ENCODE data around the gene TMEM236.

The TMEM236 gene

DNA sequence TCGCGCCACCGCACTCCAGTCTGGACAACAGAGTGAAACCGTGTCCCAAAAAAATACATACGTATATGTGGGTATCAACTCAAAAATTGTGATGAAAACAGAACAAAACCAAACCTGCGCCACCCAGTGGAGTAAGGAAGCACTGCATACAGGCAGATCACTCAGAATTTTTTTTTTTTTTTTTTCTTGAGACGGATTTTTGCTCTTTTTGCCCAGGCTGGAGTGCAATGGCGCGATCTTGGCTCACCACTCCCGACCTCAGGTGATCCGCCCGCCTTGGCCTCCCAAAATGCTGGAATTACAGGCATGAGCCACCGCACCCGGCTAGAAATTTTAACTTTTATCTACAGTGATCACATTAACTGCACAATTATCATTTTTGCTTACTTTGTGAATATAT, 9.1 kb upstream of the TMEM236 start:
- DNase-seq (ENCODE audit: low spot score): peak; percentile 61

- no peak for DNase-seq (ENCODE audit: low spot score)
Measured at GRCh38 chr10:17743437-17743836, 8.6 kb upstream of the TMEM236 start.

- DNase-seq (ENCODE audit: low spot score): no peak
Measured at GRCh38 chr10:17744341-17744861, 7.6 kb upstream of the TMEM236 start.

DNA sequence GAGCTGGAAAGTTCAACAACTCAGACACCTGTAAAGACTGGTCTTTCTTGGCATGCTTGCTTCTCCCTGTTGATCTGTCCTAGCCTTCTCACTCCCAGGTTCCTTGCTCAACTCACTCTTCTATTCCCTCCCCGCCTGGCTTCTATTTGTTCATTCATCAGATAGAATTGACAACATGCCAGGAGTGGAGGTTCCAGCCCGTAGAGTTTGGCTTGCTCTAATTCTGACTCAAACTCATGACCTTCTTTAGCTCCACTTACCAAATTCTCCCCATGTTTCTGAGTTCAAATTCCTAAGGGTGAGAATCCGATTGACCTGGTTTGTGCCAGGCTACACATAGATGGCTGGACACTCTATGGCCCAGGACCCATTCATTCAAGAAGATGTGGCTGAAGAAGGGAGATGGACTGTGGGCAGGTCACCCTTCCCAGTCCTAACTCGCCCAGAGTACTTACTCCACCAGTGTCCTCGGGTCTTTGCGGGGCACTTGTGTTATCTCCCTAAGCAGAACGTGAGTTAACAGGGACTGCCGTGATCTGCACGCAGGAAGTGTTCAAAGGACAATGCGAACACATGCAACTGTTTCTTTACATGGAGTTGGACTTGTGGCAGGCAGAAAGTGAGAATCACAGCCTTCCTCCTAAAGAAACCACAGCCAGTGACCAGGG, 4.0 kb upstream of the TMEM236 start:
- no peak for DNase-seq (ENCODE audit: low spot score)

DNA sequence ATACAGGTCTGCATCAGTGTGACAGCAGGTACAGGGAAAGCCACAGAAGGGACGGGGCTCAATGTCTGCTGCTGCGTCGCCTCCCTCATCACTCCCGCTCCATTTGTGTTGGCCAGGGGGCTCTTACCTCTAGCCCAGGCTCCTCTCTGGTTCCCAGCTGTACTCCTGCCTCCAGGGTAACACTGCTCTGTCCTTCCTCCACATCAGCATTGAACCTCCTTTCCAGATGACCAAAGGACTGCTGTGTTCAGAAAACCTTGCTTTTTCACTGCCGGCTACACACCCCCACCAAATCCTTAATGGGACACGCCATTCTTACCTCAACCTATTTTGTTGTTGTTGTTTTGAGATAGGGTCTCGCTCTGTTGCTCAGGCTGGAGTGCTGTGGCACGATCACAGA, 2.1 kb upstream of the TMEM236 start:
- no peak for DNase-seq (ENCODE audit: low spot score)

DNA sequence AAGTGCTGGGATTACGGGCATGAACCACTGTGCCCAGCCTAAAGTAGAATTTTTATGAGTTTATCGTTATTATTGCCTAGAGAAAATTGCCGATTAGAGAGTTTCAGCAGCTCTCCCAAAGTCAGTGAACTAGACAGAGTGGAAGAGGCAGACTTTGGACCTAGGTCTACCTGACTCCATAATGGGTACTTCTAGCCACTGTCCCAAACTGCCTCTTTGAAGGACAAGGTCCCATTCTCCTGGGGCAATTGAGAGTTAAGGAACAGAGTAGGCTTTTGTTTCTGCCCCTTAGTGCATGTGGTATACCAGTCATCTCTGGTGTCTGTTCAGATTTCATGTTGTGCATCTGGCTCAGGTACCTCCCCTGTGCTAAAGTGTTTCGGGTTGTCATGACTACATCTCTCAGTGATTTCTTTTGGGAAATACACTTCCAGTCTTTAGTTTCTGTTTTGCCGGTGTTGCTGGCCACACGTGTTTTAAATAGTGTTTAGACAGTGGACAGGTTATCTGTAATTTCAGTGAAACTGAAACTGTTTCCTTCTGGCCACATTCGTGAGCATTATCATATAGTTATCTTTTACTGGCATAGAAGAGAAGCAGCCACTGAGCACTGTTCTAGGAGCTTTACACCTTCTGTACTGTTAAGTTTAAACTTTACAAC, 4.7 kb downstream of the TMEM236 start:
- DNase-seq (ENCODE audit: low spot score): no peak

DNA sequence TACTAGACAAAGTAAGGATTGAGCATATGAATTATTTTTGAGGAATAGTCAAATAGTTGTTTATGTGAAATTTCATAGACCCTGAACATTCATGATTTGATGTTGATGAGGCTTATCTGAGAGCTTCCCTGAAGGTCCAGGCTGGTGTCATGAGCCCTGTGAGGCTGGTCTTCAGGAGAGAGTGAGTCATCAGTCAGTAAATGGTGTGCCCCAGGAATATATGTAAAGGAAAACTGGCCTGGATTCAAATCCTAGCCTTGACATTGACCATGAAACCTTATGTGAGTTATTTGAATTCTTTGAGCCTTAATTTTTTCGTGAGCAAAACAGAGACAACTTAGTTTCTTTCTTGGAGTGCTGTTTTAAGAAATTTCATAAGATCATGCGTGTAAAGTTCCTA, 6.2 kb downstream of the TMEM236 start:
- no peak for DNase-seq (ENCODE audit: low spot score)

DNA sequence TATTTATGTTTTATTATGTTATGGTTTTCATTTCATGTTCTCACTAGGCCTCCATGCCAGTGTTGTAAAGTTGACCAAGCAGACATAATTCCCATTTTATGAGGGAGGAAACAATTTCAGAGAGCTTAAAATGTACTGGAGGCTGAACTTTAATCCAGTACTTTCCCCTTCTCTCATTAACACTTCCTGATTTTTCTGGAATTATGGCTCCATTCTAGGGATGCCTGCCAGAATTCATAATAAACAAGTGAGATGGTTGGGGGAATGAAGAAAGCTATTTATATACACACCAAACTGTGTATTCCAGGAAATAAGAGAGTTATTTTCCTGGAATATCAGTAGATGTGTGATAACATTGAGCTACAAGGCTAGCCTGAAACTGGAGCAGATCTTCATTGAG, 6.9 kb downstream of the TMEM236 start:
- no peak for DNase-seq (ENCODE audit: low spot score)

GRCh38 chr10:17764142-17764541, 12.1 kb downstream of the TMEM236 start:
- DNase-seq (ENCODE audit: low spot score): peak; percentile 46

DNA sequence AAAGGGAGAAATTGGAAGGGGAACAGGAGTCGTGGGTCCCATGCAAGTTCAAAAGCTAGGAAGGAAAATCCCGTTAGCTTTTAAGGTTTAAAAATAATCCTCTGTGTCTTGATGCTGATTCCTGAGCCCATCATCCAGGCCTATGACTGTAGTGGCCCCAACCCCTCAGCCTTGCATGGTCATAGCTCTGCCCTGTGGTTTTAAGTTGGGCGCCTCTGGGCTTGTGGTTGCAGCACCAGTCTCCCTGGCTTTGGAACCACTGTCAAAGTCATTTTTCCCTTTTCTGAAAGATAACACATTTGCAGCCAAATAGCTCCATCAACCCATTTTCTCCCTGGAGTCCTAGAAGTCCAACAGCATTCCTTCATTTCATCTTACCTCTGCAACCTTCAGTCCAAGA, 13.6 kb downstream of the TMEM236 start:
- no peak for DNase-seq (ENCODE audit: low spot score)

DNA sequence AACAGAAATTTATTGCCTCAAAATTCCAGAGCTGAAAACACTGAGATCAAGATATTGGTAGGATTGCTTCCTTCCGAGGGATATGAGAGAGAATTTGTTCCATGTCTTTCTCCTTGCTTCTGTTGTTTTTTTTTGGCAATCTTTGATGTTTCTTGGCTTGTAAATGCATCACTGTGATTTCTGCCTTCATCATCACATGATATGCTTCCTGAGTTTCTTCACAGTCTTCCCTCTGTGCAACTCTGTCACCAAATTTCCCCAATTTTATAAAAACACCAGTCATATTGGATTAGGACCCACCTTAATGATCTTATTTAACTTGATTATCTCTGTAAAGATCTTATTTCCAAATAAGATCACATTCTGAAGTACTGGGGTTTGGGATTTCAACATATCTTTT, 14.7 kb downstream of the TMEM236 start:
- DNase-seq (ENCODE audit: low spot score): no peak

DNA sequence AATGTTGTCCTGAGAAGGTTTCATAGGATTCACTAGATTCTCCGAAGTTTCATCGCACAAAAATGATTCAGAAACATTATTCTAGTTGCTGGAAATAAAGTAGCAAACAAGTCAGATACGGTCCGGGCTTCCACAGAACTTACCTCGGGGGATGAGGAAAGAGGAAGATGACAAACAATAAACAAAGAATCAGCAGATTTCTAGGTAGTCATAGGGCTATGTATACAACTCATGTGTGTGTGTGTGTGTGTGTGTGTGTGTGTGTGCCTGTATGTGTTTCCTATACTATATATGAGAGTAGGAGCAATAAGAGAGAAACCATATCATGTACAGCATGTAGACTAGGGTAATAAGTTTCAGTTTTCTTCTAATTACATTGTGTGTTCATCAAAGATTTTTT, 16.5 kb downstream of the TMEM236 start:
- no peak for DNase-seq (ENCODE audit: low spot score)

DNA sequence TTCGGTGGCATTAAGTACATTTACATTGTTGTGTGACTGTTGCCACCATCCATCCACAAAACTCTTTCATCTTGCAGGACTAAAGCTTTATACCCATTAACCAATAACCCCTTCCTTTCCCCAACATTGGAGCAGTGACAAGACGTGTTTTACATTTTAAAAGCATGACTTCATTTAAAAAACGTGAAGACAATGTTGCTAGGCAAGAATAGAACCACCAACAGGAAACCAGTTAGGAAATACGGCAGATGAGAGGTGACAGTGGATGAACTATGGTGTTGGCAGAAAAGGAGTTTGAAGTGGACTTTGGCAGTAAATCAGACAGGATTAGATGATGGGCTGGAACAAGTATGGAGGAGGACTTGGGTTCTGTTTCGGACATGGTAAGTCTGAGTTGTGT, 17.0 kb downstream of the TMEM236 start:
- no peak for DNase-seq (ENCODE audit: low spot score)

GRCh38 chr10:17771017-17771416, 19.0 kb downstream of the TMEM236 start:
- DNase-seq (ENCODE audit: low spot score): no peak

DNA sequence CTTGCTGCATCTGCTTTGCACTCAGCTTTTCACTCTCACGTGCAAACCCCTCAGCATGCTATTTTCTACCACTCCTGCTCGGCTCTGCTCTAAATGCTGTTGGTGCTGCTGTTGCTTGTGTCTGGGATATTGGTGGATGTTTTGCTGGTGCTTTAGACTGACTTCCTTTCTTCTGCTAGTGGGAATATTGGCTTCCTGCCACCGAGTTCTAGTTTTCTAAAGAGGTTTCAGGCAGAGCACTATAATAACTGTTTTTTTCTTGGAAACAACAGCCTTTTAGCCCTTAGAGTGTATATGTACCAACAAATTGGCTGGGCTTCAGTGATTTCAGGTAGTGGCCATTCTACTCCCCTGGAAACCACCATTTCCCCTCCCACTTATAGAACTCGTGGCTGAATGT, 27.8 kb downstream of the TMEM236 start:
- DNase-seq (ENCODE audit: low spot score): no peak

DNA sequence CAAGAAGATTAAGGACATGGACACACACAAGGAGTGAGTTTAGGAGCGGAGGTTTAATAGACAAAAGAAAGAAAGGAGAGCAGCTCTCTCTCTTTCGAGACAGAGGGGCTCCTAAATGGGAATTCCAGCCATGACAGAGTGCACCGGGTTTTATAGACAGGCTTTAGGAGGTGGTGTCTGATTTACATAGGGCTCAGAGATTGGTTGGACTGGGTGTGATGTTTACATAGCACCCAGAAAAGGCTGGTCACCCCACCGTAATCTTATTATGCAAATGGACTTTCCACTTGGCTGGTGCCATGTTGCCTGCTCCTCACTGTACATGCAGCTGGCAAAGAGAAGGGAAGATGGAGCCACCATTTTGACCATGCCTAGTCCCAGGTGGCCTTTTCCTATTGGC, 28.7 kb downstream of the TMEM236 start:
- DNase-seq (ENCODE audit: low spot score): no peak

DNA sequence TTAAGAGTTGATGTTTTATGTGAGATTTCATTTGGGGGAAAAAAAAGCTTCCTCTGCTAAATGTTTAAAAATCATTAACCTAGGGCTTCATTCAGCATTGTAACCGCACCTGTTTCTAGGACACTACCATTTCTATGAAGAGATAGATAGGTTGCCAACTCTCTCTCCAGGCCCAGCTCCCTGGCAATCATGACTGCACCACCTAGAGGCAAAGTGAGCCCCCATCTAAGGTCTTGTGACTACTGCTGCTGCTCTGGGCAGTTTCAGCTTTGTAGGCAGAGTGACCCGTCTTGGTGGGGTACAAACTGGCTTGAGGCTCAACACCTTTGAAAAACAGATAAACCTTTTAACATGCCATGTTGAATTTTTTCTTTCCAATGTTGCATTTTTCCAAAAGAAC, 29.9 kb downstream of the TMEM236 start:
- DNase-seq (ENCODE audit: low spot score): peak; percentile 42

DNA sequence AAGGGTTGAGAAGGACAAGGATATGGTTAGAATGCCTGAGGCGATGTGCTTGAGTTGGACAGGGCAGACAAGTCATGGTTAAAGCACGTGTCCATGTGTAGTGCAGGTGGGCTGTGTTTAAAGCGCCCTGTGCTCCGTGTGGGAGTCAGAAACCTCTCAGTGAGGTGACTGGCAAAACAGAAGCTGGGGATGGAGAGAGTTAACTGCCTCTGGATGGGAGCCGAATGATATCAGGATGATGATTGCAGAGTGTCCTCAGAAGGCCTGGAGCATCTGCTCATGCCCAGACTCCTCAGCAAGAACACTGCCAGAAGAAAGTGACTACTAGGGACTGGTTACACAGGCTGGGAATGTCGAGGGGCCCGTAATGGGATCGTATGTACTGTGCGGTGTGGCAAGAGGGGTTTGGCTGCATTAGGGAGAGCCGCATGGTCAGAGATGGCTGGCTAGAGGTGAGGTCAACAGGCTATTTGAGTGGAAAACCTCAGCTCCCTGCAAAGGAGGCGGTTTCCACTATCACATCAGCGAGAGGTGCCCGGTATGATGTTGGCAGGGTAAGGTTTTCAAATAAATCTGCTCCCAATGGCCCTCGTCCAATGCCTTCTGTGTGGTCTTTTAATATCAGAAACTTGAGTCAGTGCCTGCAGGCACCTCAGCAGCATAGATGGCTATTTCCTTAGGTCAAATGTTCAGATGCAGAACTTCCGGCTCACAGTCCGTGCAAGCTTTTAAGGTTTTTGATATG, 31.1 kb downstream of the TMEM236 start:
- DNase-seq (ENCODE audit: low spot score): no peak

DNA sequence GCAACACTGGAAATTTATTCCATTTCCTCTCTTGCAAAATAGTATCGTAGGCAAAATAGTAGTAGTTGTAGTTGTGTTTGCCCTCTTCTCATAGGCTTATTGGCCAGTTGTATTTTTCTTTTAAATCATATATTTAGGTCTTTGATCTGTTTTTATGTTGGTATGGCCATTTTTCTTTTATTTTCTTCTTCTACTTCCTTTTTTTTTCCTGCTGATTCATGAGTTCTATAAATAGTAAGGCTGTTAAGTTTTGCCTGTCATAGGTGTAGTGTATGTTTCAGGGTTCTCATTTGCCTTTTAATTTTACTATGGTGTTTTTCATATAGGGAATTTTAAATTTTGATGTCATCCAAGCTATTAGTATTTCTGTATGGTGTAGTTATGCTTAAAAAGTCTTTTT, 31.8 kb downstream of the TMEM236 start:
- DNase-seq (ENCODE audit: low spot score): no peak

DNA sequence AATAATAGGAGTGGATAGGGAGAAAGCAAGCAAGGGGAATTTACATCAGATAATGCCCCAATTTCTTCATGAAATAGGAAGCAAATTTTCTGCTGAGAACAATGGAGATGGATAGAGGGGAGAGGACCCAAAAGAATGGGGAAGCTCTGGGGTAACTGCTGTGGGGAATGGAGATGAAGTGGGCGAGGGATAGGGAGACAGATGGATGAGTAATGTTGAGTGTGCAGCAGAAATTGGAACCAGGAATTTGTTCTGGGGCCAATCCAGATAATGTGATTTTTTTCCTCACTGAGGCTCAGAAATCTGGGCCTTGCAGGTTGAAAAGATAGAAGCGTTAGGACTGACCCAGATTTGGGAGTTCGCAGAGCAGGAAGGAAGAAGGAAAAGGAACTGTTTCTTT, 32.7 kb downstream of the TMEM236 start:
- DNase-seq (ENCODE audit: low spot score): no peak

DNA sequence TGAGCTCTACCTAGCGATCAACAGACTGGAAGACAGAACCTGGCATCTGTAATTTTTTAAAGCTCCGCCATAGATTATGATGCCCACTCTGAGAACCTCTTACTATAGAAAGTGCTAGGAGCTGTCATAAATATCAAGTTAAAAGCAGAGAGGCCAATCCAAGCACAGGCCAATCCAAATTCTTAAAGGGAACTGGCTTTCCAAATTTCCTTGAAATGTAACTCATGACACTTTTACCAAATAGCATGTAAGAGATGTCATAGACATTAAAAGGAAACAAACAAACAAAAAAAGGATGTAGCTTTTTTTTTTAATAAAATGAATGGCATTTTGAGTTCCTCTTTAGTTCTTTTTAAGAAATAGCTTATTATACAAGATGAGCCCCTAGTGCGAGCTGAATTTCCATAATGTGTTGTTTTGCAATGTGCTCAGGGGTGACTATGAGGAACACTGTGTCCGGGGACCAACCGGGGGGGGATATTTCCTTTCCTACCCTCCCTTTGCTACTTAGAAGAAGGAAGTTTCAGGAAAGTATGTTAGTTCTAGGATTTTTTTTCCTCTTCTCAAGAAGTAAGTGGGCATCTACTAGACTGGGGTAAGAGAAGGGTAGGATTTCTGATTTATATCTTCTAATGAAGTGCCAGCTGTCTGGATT, 33.4 kb downstream of the TMEM236 start:
- no peak for DNase-seq (ENCODE audit: low spot score)

DNA sequence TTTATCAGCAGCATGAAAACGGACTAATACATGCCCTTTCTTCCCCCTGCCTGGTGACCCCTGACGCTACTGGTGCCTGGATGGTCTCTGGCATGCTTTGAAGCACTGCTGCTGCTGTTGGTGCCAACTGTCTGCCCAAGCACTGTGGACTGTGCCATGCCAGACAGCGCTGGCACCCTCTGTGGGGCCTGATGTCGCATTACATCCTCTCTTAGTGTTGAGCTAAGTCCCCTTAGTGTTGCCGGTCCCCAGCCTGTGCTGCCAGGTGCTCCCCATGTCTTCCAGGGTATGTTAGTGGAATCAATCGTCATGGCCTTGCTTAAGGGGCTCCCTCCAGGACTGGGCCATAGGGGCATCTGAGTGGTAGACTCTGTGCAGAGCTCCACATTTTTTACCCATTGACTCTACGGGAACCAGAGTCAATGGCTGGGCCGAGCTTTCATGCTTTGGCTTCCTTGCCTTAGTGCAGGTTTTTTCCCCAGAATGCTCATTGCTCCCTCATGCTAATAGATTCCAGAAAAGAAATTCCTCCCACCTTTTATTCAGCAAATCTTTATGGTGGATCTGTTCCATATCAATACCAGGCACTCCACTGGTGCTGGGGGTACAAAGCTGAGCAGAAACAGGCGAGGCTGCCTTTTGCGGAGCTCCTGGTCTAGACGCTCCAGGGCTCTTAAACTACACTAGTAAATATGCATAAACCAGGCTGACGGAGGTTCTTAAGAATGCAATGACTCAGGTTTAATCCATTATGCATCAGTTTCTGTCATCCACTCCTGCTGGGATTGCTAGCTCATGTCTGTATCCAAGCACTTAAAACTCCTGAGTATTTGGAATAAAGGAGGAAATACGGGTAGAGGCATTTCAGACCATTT, 35.3 kb downstream of the TMEM236 start:
- DNase-seq (ENCODE audit: low spot score): peak; percentile 32
